ENCODE measurements around the gene TRAF1.

TRAF1 gene

GRCh38 chr9:120960001-120960400 is 33.4 kb upstream of the TRAF1 start:
- Histone ChIP-seq H3K27me3 (no peaks in the 10 kb centered on the region), H3K4me1 (no peaks in the 10 kb centered on the region), H3K27ac (no peak overlapping the region), H3K9ac (no peak overlapping the region), H4K20me1 (no peaks in the 10 kb centered on the region), H3K4me3 (no peak overlapping the region), H3K4me2 (no peak overlapping the region), H3K9me3 (replicated peaks in 1 of 11) (no peaks in the 10 kb centered on the region), H3K36me3 (peaks cover 0 to 4% (median 0%) of the 10 kb centered on the region in 11 experiments; a peak in 1 of 22 replicates)
- no peak for TF ChIP-seq Cebpa-rat (IDR thresholded peaks at IDR 0.05)

- Histone ChIP-seq H3K4me3 (no peak overlapping the region), H3K27me3 (no peaks in the 10 kb centered on the region), H4K20me1 (no peaks in the 10 kb centered on the region), H3K9me3 (replicated peaks in 1 of 11) (no peaks in the 10 kb centered on the region), H3K4me2 (no peak overlapping the region), H3K27ac (no peak overlapping the region), H3K4me1 (peaks cover 0 to 7% (median 0%) of the 10 kb centered on the region in 10 experiments; a peak in 3 of 20 replicates), H3K9ac (no peak overlapping the region), H3K36me3 (no peaks in the 10 kb centered on the region)
- TF ChIP-seq Cebpa-rat (IDR thresholded peaks at IDR 0.05), result no peak
Measured at GRCh38 chr9:120956862-120957261, 30.3 kb upstream of the TRAF1 start.

- H3K27me3 ChIP-seq, result no peaks in the 10 kb centered on the region
- no peak overlapping the region for H3K9ac ChIP-seq
- no peak for TF ChIP-seq Cebpa-rat (IDR thresholded peaks at IDR 0.05)
- H3K36me3 ChIP-seq, result no peaks in the 10 kb centered on the region
- no peaks in the 10 kb centered on the region for H4K20me1 ChIP-seq
- H3K27ac ChIP-seq, result no peak overlapping the region
- H3K4me2 ChIP-seq, result no peak overlapping the region
- no peak overlapping the region for H3K4me3 ChIP-seq
- peaks cover 0 to 7% (median 0%) of the 10 kb centered on the region in 10 experiments; a peak in 3 of 20 replicates for H3K4me1 ChIP-seq
- no peaks in the 10 kb centered on the region for H3K9me3 ChIP-seq (replicated peaks in 1 of 11)
Measured at GRCh38 chr9:120951960-120952618, 25.5 kb upstream of the TRAF1 start.

- Histone ChIP-seq H3K9me3 (replicated peaks in 1 of 11) (no peaks in the 10 kb centered on the region), H3K36me3 (no peaks in the 10 kb centered on the region), H3K4me1 (peaks cover 0 to 11% (median 6%) of the 10 kb centered on the region in 10 experiments; a peak in 11 of 20 replicates), H4K20me1 (no peaks in the 10 kb centered on the region), H3K4me3 (no peak overlapping the region), H3K27me3 (no peaks in the 10 kb centered on the region), H3K9ac (no peak overlapping the region), H3K4me2 (no peak overlapping the region), H3K27ac (no peak overlapping the region)
- no peak for TF ChIP-seq Cebpa-rat (IDR thresholded peaks at IDR 0.05)
Measured at GRCh38 chr9:120950421-120951388, 24.1 kb upstream of the TRAF1 start.

- Histone ChIP-seq H3K36me3 (no peaks in the 10 kb centered on the region), H4K20me1 (no peaks in the 10 kb centered on the region), H3K4me2 (no peak overlapping the region), H3K27me3 (no peaks in the 10 kb centered on the region), H3K9ac (no peak overlapping the region), H3K4me1 (peaks cover 0 to 25% (median 13%) of the 10 kb centered on the region in 10 experiments; a peak in 15 of 20 replicates), H3K9me3 (replicated peaks in 1 of 11) (no peaks in the 10 kb centered on the region), H3K27ac (no peak overlapping the region), H3K4me3 (no peak overlapping the region)
- no peak for TF ChIP-seq Cebpa-rat (IDR thresholded peaks at IDR 0.05)
Measured at GRCh38 chr9:120949290-120949689, 22.7 kb upstream of the TRAF1 start.

GRCh38 chr9:120948824-120949223 is 22.2 kb upstream of the TRAF1 start:
- no peaks in the 10 kb centered on the region for H3K36me3 ChIP-seq
- H3K27ac ChIP-seq, result no peak overlapping the region
- H3K4me1 ChIP-seq, result peaks cover 5 to 29% (median 17%) of the 10 kb centered on the region in 10 experiments; a peak in 17 of 20 replicates
- no peak overlapping the region for H3K4me2 ChIP-seq
- no peak overlapping the region for H3K9ac ChIP-seq
- no peaks in the 10 kb centered on the region for H3K9me3 ChIP-seq (replicated peaks in 1 of 11)
- TF ChIP-seq Cebpa-rat (IDR thresholded peaks at IDR 0.05), result no peak
- H4K20me1 ChIP-seq, result no peaks in the 10 kb centered on the region
- H3K4me3 ChIP-seq, result no peak overlapping the region
- no peaks in the 10 kb centered on the region for H3K27me3 ChIP-seq

GRCh38 chr9:120947222-120947621 is 20.6 kb upstream of the TRAF1 start:
- H3K27ac ChIP-seq, result no peak overlapping the region
- H3K27me3 ChIP-seq, result no peaks in the 10 kb centered on the region
- no peak overlapping the region for H3K4me3 ChIP-seq
- H3K9ac ChIP-seq, result no peak overlapping the region
- no peak for TF ChIP-seq Cebpa-rat (IDR thresholded peaks at IDR 0.05)
- peaks cover 5 to 32% (median 17%) of the 10 kb centered on the region in 10 experiments; a peak in 16 of 20 replicates for H3K4me1 ChIP-seq
- no peaks in the 10 kb centered on the region for H3K9me3 ChIP-seq (replicated peaks in 1 of 11)
- no peaks in the 10 kb centered on the region for H3K36me3 ChIP-seq
- H3K4me2 ChIP-seq, result no peak overlapping the region
- no peaks in the 10 kb centered on the region for H4K20me1 ChIP-seq

- Histone ChIP-seq H3K27ac (no peak overlapping the region), H3K4me3 (no peak overlapping the region), H3K4me1 (peaks cover 5 to 32% (median 17%) of the 10 kb centered on the region in 10 experiments; a peak in 16 of 20 replicates), H3K27me3 (no peaks in the 10 kb centered on the region), H4K20me1 (no peaks in the 10 kb centered on the region), H3K9ac (no peak overlapping the region), H3K4me2 (peak overlapping the region in 5 of 11 experiments; percentile 23 to 47 (median 34); a peak in 8 of 22 replicates), H3K9me3 (replicated peaks in 1 of 11) (no peaks in the 10 kb centered on the region), H3K36me3 (no peaks in the 10 kb centered on the region)
- no peak for TF ChIP-seq Cebpa-rat (IDR thresholded peaks at IDR 0.05)
Measured at GRCh38 chr9:120946259-120946658, 19.7 kb upstream of the TRAF1 start.

GRCh38 chr9:120944948-120945347 is 18.4 kb upstream of the TRAF1 start:
- H4K20me1 ChIP-seq, result no peaks in the 10 kb centered on the region
- H3K4me3 ChIP-seq, result no peak overlapping the region
- H3K27me3 ChIP-seq, result no peaks in the 10 kb centered on the region
- TF ChIP-seq Cebpa-rat (IDR thresholded peaks at IDR 0.05), result no peak
- H3K9ac ChIP-seq, result no peak overlapping the region
- H3K36me3 ChIP-seq, result no peaks in the 10 kb centered on the region
- H3K4me1 ChIP-seq, result peaks cover 5 to 32% (median 17%) of the 10 kb centered on the region in 10 experiments; a peak in 16 of 20 replicates
- H3K27ac ChIP-seq, result peak overlapping the region in 6 of 11 experiments; percentile 19 to 65 (median 44); a peak in 7 of 22 replicates
- H3K9me3 ChIP-seq (replicated peaks in 1 of 11), result no peaks in the 10 kb centered on the region
- H3K4me2 ChIP-seq, result peak overlapping the region in 6 of 11 experiments; percentile 5 to 62 (median 28); a peak in 7 of 22 replicates

All from BLaER1 treated with 17β-estradiol and CSF1 and Interleukin-3, amounts not matched to agents 10 nM and 100 nM (cell line).